PFSK-1 (cell line): ENCODE data around the gene KAZN.

Source experiments
- FOXP2 ChIP-seq: optimal IDR thresholded peaks from 2 replicates; pipeline ENCODE3; 2011; ENCODE audit warnings: borderline replicate concordance, control low read depth, inconsistent platforms; ENCODE audit not compliant: insufficient read depth; ENCODE audit errors: extremely low read length, extremely low read depth
- POLR2AphosphoS5 ChIP-seq: IDR thresholded peaks from 2 replicates; pipeline ENCODE4 v1.6.1; 2012; ENCODE audit warnings: low read depth, mild to moderate bottlenecking, control low read depth, low read length, moderate library complexity
- REST ChIP-seq, 2 experiments: IDR thresholded peaks; 2 replicates each; pipeline versions ENCODE4 v1.6.1 to v1.8.0; 2011 to 2012; ENCODE audit warnings: low read depth in 2 of 2, low read length in 2 of 2, control low read depth in 1 of 2, inconsistent platforms in 1 of 2, mild to moderate bottlenecking in 1 of 2, moderate library complexity in 1 of 2; ENCODE audit not compliant: insufficient read depth in 1 of 2
- SIN3A ChIP-seq: IDR thresholded peaks from 2 replicates; pipeline ENCODE4 v1.6.1; 2012; ENCODE audit warnings: mild to moderate bottlenecking, low read length, moderate library complexity, borderline replicate concordance; ENCODE audit not compliant: insufficient read depth
- TAF1 ChIP-seq: IDR thresholded peaks from 2 replicates; pipeline ENCODE4 v1.6.1; 2012; ENCODE audit warnings: low read length, control low read depth, borderline replicate concordance; ENCODE audit not compliant: insufficient read depth

- TF ChIP-seq POLR2AphosphoS5 (no peak), TAF1 (no peak), SIN3A (no peak), REST (IDR thresholded peaks at IDR 0.05; ENCODE audit: insufficient read depth in 1 of 2, low read depth in 2 of 2, low read length in 2 of 2) (no peak), FOXP2 (no peak)
These were observed 547.7 kb downstream of the KAZN start for GRCh38 chr1:15146142-15146680.
